ENCODE data around the gene SIK2.

SIK2 gene

GRCh38 chr11:111734954-111735261 lies 132.7 kb downstream of the SIK2 start:
- no peaks in the 10 kb centered on the region for H3K79me2 ChIP-seq (ENCODE audit: control insufficient read depth, insufficient read depth, low read length)
- no peak overlapping the region for H4K8ac ChIP-seq (ENCODE audit: low read depth, low read length)
- no CpG with 5 or more reads among the region's 6 CpGs for WGBS (ENCODE audit: extremely low coverage, insufficient coverage, low lambda C conversion rate)
- no peak overlapping the region for H2BK5ac ChIP-seq (ENCODE audit: low read length)
- no peaks in the 10 kb centered on the region for H3K79me1 ChIP-seq (ENCODE audit: low read length)
- H3K4me3 ChIP-seq (ENCODE audit: low read length), result no peak overlapping the region
- no peaks in the 10 kb centered on the region for H3K27me3 ChIP-seq (ENCODE audit: insufficient read depth, low read length, poor library complexity)
- H3K18ac ChIP-seq (ENCODE audit: low read length), result no peak overlapping the region
- no peak overlapping the region for H3K4ac ChIP-seq (ENCODE audit: low read depth, low read length)
- no peak overlapping the region for H3K56ac ChIP-seq (ENCODE audit: low read length)
- no peak for DNase-seq
- no peak overlapping the region for H2BK15ac ChIP-seq (replicated peaks; ENCODE audit: low read depth)
- H3K27ac ChIP-seq (ENCODE audit: low read depth, low read length), result no peak overlapping the region
- H3K23ac ChIP-seq (ENCODE audit: low read length), result no peak overlapping the region
- no peaks in the 10 kb centered on the region for H3K4me1 ChIP-seq (ENCODE audit: control insufficient read depth, low read depth, low read length)
- H3K9ac ChIP-seq (ENCODE audit: low read length), result no peak overlapping the region
- H2AK5ac ChIP-seq (ENCODE audit: low read length), result no peak overlapping the region
- no peaks in the 10 kb centered on the region for H3K36me3 ChIP-seq (ENCODE audit: control insufficient read depth, insufficient read depth, low read length)
- no peak overlapping the region for H2BK120ac ChIP-seq (ENCODE audit: low read depth, low read length)
- H3K4me2 ChIP-seq (ENCODE audit: low read length), result no peak overlapping the region
- H4K5ac ChIP-seq (ENCODE audit: low read length), result no peak overlapping the region

- H4K8ac ChIP-seq (ENCODE audit: low read depth, low read length), result no peak overlapping the region
- no peak overlapping the region for H3K23ac ChIP-seq (ENCODE audit: low read length)
- H2AK5ac ChIP-seq (ENCODE audit: low read length), result no peak overlapping the region
- no peak overlapping the region for H2BK15ac ChIP-seq (replicated peaks; ENCODE audit: low read depth)
- H3K79me2 ChIP-seq (ENCODE audit: control insufficient read depth, insufficient read depth, low read length), result no peaks in the 10 kb centered on the region
- no peak overlapping the region for H3K27ac ChIP-seq (ENCODE audit: low read depth, low read length)
- H3K79me1 ChIP-seq (ENCODE audit: low read length), result no peaks in the 10 kb centered on the region
- WGBS (ENCODE audit: extremely low coverage, insufficient coverage, low lambda C conversion rate), result no CpG with 5 or more reads among the region's 19 CpGs
- H3K56ac ChIP-seq (ENCODE audit: low read length), result peak overlapping the region; percentile 25
- no peaks in the 10 kb centered on the region for H3K4me1 ChIP-seq (ENCODE audit: control insufficient read depth, low read depth, low read length)
- peak; percentile 65 for DNase-seq
- no peaks in the 10 kb centered on the region for H3K36me3 ChIP-seq (ENCODE audit: control insufficient read depth, insufficient read depth, low read length)
- H4K5ac ChIP-seq (ENCODE audit: low read length), result no peak overlapping the region
- no peak overlapping the region for H2BK120ac ChIP-seq (ENCODE audit: low read depth, low read length)
- H3K9ac ChIP-seq (ENCODE audit: low read length), result no peak overlapping the region
- no peaks in the 10 kb centered on the region for H3K27me3 ChIP-seq (ENCODE audit: insufficient read depth, low read length, poor library complexity)
- no peak overlapping the region for H3K4me2 ChIP-seq (ENCODE audit: low read length)
- no peak overlapping the region for H2BK5ac ChIP-seq (ENCODE audit: low read length)
- no peak overlapping the region for H3K4ac ChIP-seq (ENCODE audit: low read depth, low read length)
- H3K4me3 ChIP-seq (ENCODE audit: low read length), result no peak overlapping the region
- H3K18ac ChIP-seq (ENCODE audit: low read length), result no peak overlapping the region
Measured at GRCh38 chr11:111735262-111736116, 133.2 kb downstream of the SIK2 start.

- no CpG with 5 or more reads among the region's 11 CpGs for WGBS (ENCODE audit: extremely low coverage, insufficient coverage, low lambda C conversion rate)
- Histone ChIP-seq H3K4me1 (ENCODE audit: control insufficient read depth, low read depth, low read length) (no peaks in the 10 kb centered on the region), H3K23ac (ENCODE audit: low read length) (peak overlapping the region; percentile 24), H3K4me2 (ENCODE audit: low read length) (no peak overlapping the region), H4K5ac (ENCODE audit: low read length) (no peak overlapping the region), H2BK120ac (ENCODE audit: low read depth, low read length) (no peak overlapping the region), H3K79me2 (ENCODE audit: control insufficient read depth, insufficient read depth, low read length) (no peaks in the 10 kb centered on the region), H3K4ac (ENCODE audit: low read depth, low read length) (no peak overlapping the region), H4K8ac (ENCODE audit: low read depth, low read length) (no peak overlapping the region), H3K56ac (ENCODE audit: low read length) (no peak overlapping the region), H2BK5ac (ENCODE audit: low read length) (no peak overlapping the region), H3K4me3 (ENCODE audit: low read length) (no peak overlapping the region), H3K79me1 (ENCODE audit: low read length) (no peaks in the 10 kb centered on the region), H3K9ac (ENCODE audit: low read length) (no peak overlapping the region), H3K18ac (ENCODE audit: low read length) (no peak overlapping the region), H2BK15ac (replicated peaks; ENCODE audit: low read depth) (no peak overlapping the region), H2AK5ac (ENCODE audit: low read length) (no peak overlapping the region), H3K27ac (ENCODE audit: low read depth, low read length) (peak overlapping the region; percentile 9), H3K36me3 (ENCODE audit: control insufficient read depth, insufficient read depth, low read length) (no peaks in the 10 kb centered on the region), H3K27me3 (ENCODE audit: insufficient read depth, low read length, poor library complexity) (no peaks in the 10 kb centered on the region)
- DNase-seq, result no peak
Measured at GRCh38 chr11:111736181-111736590, 133.9 kb downstream of the SIK2 start.

GRCh38 chr11:111736621-111737443 lies 134.6 kb downstream of the SIK2 start:
- WGBS (ENCODE audit: extremely low coverage, insufficient coverage, low lambda C conversion rate), result no CpG with 5 or more reads among the region's 15 CpGs
- no peaks in the 10 kb centered on the region for H3K4me1 ChIP-seq (ENCODE audit: control insufficient read depth, low read depth, low read length)
- H4K8ac ChIP-seq (ENCODE audit: low read depth, low read length), result no peak overlapping the region

GRCh38 chr11:111737444-111738210 lies 135.4 kb downstream of the SIK2 start:
- Histone ChIP-seq H3K27me3 (ENCODE audit: insufficient read depth, low read length, poor library complexity) (no peaks in the 10 kb centered on the region), H3K23ac (ENCODE audit: low read length) (no peak overlapping the region), H2AK5ac (ENCODE audit: low read length) (no peak overlapping the region), H3K9ac (ENCODE audit: low read length) (no peak overlapping the region), H3K4me1 (ENCODE audit: control insufficient read depth, low read depth, low read length) (no peaks in the 10 kb centered on the region), H3K18ac (ENCODE audit: low read length) (no peak overlapping the region), H2BK15ac (replicated peaks; ENCODE audit: low read depth) (no peak overlapping the region), H3K79me1 (ENCODE audit: low read length) (no peaks in the 10 kb centered on the region), H3K4me3 (ENCODE audit: low read length) (no peak overlapping the region), H3K4ac (ENCODE audit: low read depth, low read length) (no peak overlapping the region), H3K79me2 (ENCODE audit: control insufficient read depth, insufficient read depth, low read length) (no peaks in the 10 kb centered on the region), H3K56ac (ENCODE audit: low read length) (no peak overlapping the region), H3K27ac (ENCODE audit: low read depth, low read length) (no peak overlapping the region), H3K4me2 (ENCODE audit: low read length) (no peak overlapping the region), H4K8ac (ENCODE audit: low read depth, low read length) (no peak overlapping the region), H4K5ac (ENCODE audit: low read length) (no peak overlapping the region), H2BK120ac (ENCODE audit: low read depth, low read length) (no peak overlapping the region), H3K36me3 (ENCODE audit: control insufficient read depth, insufficient read depth, low read length) (no peaks in the 10 kb centered on the region), H2BK5ac (ENCODE audit: low read length) (no peak overlapping the region)
- DNase-seq, result no peak
- no CpG with 5 or more reads among the region's 14 CpGs for WGBS (ENCODE audit: extremely low coverage, insufficient coverage, low lambda C conversion rate)

More at GRCh38 chr11:111736621-111737443, 134.6 kb downstream of the SIK2 start:
- Histone ChIP-seq H4K5ac (ENCODE audit: low read length) (no peak overlapping the region), H2BK15ac (replicated peaks; ENCODE audit: low read depth) (no peak overlapping the region), H2AK5ac (ENCODE audit: low read length) (no peak overlapping the region), H3K56ac (ENCODE audit: low read length) (no peak overlapping the region), H3K4me3 (ENCODE audit: low read length) (no peak overlapping the region), H3K27me3 (ENCODE audit: insufficient read depth, low read length, poor library complexity) (no peaks in the 10 kb centered on the region), H2BK5ac (ENCODE audit: low read length) (no peak overlapping the region), H3K9ac (ENCODE audit: low read length) (no peak overlapping the region), H3K36me3 (ENCODE audit: control insufficient read depth, insufficient read depth, low read length) (no peaks in the 10 kb centered on the region), H3K4me2 (ENCODE audit: low read length) (no peak overlapping the region), H3K79me1 (ENCODE audit: low read length) (no peaks in the 10 kb centered on the region), H3K79me2 (ENCODE audit: control insufficient read depth, insufficient read depth, low read length) (no peaks in the 10 kb centered on the region), H2BK120ac (ENCODE audit: low read depth, low read length) (no peak overlapping the region), H3K23ac (ENCODE audit: low read length) (no peak overlapping the region), H3K18ac (ENCODE audit: low read length) (no peak overlapping the region), H3K4ac (ENCODE audit: low read depth, low read length) (no peak overlapping the region), H3K27ac (ENCODE audit: low read depth, low read length) (no peak overlapping the region)
- DNase-seq, result no peak

Data from mesendoderm (in vitro differentiated cells).